Measurements from ENCODE around the gene EHMT1.
A peak's percentile ranks its signal among the peaks of the same experiment; 100 is the strongest.

The EHMT1 gene

DNA sequence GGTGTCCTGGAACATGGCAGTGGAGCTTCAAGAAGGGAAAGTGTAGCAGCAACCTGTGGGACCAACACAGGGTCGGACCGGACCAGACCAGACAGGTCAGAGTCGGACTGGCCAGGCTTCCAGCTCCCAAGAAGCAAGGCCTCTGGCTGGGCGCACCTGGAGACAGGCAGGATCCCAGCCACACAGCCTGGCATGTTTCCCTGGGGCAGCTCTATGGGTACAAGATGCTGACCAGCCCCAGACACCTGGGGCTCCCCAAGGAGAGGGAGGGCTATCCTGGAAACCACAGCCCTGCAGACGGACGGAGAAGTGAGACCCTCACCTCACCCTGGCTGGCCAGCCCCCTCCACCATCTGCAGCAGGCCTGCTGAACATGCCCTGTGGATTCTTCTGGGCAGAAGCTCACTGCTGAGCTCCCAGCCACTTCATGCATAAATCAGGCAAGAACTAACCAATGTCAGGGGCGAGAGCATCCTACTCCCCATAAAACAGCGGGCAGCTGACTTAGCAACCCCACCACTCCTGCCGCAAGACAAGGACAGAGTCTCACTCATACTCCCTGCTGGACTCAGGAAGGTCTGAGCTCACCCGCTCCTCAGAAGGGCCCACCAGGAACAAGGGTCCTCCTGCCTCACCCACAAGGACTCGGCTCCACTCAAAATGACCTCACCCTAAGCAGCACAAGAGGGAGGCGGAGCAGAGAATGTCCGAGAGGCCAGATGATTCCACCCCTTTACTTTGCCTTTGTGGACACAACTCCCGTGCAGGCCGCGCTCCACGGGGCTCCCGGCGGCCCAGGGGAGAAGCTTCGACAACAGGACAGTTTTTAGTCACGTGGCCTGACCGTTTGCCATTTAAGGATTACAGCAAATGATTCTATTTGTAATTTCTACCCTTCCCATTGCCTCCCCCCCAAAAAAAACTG is 37.2 kb upstream of the EHMT1 start:
- Histone ChIP-seq H3K27me3 (ENCODE audit: insufficient read depth, poor library complexity, severe bottlenecking) (no peaks in the 10 kb centered on the region), H3K4me3 (replicated peaks; ENCODE audit: insufficient read depth, low read length) (no peak overlapping the region), H3K27ac (replicated peaks) (no peak overlapping the region)
- TF ChIP-seq POLR2AphosphoS5 (IDR thresholded peaks at IDR 0.05; ENCODE audit: low read depth) (no peak), SPI1 (IDR thresholded peaks at IDR 0.05; ENCODE audit: borderline replicate concordance, low read depth) (no peak), GABPA (IDR thresholded peaks at IDR 0.05; ENCODE audit: low read depth) (no peak)
- TF ChIP-seq, protein P1, sequence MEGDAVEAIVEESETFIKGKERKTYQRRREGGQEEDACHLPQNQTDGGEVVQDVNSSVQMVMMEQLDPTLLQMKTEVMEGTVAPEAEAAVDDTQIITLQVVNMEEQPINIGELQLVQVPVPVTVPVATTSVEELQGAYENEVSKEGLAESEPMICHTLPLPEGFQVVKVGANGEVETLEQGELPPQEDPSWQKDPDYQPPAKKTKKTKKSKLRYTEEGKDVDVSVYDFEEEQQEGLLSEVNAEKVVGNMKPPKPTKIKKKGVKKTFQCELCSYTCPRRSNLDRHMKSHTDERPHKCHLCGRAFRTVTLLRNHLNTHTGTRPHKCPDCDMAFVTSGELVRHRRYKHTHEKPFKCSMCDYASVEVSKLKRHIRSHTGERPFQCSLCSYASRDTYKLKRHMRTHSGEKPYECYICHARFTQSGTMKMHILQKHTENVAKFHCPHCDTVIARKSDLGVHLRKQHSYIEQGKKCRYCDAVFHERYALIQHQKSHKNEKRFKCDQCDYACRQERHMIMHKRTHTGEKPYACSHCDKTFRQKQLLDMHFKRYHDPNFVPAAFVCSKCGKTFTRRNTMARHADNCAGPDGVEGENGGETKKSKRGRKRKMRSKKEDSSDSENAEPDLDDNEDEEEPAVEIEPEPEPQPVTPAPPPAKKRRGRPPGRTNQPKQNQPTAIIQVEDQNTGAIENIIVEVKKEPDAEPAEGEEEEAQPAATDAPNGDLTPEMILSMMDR (IDR thresholded peaks at IDR 0.05; ENCODE audit: insufficient read depth, low read length) = no peak
- TF ChIP-seq, protein P2, sequence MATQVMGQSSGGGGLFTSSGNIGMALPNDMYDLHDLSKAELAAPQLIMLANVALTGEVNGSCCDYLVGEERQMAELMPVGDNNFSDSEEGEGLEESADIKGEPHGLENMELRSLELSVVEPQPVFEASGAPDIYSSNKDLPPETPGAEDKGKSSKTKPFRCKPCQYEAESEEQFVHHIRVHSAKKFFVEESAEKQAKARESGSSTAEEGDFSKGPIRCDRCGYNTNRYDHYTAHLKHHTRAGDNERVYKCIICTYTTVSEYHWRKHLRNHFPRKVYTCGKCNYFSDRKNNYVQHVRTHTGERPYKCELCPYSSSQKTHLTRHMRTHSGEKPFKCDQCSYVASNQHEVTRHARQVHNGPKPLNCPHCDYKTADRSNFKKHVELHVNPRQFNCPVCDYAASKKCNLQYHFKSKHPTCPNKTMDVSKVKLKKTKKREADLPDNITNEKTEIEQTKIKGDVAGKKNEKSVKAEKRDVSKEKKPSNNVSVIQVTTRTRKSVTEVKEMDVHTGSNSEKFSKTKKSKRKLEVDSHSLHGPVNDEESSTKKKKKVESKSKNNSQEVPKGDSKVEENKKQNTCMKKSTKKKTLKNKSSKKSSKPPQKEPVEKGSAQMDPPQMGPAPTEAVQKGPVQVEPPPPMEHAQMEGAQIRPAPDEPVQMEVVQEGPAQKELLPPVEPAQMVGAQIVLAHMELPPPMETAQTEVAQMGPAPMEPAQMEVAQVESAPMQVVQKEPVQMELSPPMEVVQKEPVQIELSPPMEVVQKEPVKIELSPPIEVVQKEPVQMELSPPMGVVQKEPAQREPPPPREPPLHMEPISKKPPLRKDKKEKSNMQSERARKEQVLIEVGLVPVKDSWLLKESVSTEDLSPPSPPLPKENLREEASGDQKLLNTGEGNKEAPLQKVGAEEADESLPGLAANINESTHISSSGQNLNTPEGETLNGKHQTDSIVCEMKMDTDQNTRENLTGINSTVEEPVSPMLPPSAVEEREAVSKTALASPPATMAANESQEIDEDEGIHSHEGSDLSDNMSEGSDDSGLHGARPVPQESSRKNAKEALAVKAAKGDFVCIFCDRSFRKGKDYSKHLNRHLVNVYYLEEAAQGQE (IDR thresholded peaks at IDR 0.05; ENCODE audit: insufficient replicate concordance, low read depth) = no peak
- DNase-seq (ENCODE audit: low read depth in 1 of 2, low spot score in 1 of 2) = no peak

DNA sequence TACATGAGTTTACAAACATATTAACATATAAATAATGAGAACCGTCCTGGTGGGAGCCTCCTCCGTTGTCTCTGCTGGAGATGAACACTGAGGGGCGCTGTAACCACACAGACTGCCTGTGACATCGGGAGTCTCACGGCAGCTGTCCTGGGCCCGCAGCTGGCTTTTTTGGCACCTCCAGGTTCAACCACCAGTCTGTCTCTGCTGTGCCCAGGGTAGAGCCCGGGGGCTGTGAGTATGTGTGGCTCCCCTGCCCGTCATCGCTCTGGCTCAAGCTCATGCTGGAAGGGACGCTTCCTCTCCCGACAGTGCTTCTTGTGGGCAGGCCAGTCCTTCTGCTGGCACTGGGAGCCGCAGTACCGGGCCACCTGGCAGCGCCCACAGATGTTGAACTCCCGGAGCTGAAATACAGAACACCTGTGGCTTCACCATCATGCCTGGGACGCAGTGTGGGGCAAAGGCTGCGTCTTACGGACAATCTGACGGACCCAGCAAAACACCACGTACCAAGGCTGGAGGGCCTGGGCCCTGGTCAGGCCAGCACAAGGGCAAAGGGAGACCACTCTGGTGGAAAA is 36.4 kb upstream of the EHMT1 start:
- peak in 1 of 2 experiments; percentile 61 for DNase-seq (ENCODE audit: low read depth in 1 of 2, low spot score in 1 of 2)
- H3K27me3 ChIP-seq (ENCODE audit: insufficient read depth, poor library complexity, severe bottlenecking) = no peaks in the 10 kb centered on the region
- no peak overlapping the region for H3K27ac ChIP-seq (replicated peaks)
- no peak overlapping the region for H3K4me3 ChIP-seq (replicated peaks; ENCODE audit: insufficient read depth, low read length)
- TF ChIP-seq, protein P1 (IDR thresholded peaks at IDR 0.05; ENCODE audit: insufficient read depth, low read length) = peak; percentile 45
- TF ChIP-seq POLR2AphosphoS5 (IDR thresholded peaks at IDR 0.05; ENCODE audit: low read depth) (no peak), GABPA (IDR thresholded peaks at IDR 0.05; ENCODE audit: low read depth) (no peak)

DNA sequence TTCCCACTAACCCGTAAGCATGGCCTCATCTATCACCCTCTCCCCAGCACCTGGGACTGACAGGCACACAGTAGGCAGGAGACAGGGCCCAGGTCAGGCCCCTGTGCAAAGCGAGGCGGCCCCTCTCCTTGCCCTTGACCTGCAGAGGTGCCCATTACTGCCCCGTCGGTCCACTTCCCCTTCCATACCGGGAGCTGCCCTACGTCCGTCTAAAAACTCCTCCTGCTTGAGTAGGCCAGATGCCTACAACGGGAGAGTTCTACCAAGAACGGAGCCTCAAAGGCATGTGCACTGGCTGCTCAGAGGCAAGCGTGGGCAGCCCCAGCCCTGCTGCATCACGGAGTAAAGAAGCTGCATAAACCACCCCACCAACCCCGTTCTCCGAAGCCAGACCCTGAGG is 35.5 kb upstream of the EHMT1 start:
- Histone ChIP-seq H3K27me3 (ENCODE audit: insufficient read depth, poor library complexity, severe bottlenecking) (no peaks in the 10 kb centered on the region), H3K4me3 (replicated peaks; ENCODE audit: insufficient read depth, low read length) (no peak overlapping the region), H3K27ac (replicated peaks) (no peak overlapping the region)
- TF ChIP-seq POLR2AphosphoS5 (IDR thresholded peaks at IDR 0.05; ENCODE audit: low read depth) (no peak), SPI1 (IDR thresholded peaks at IDR 0.05; ENCODE audit: borderline replicate concordance, low read depth) (no peak), GABPA (IDR thresholded peaks at IDR 0.05; ENCODE audit: low read depth) (no peak)
- TF ChIP-seq, protein P1 (IDR thresholded peaks at IDR 0.05; ENCODE audit: insufficient read depth, low read length) = no peak
- TF ChIP-seq, protein P2 (IDR thresholded peaks at IDR 0.05; ENCODE audit: insufficient replicate concordance, low read depth) = no peak
- no peak for DNase-seq (ENCODE audit: low read depth in 1 of 2, low spot score in 1 of 2)
